Stimulated activated CD8-positive, alpha-beta memory T cell treated with anti-CD3 and anti-CD28 coated beads, Interleukin-12 subunit alpha, Interleukin-12 subunit beta, amount 100 ng/mL, for 24 hours (primary cell): ENCODE data around the gene TBC1D2B.
A peak's percentile ranks its signal among the peaks of the same experiment; 100 is the strongest.
"Not testable (repeated sequence)": the region's sequence is repeated elsewhere in the genome, so short reads cannot be mapped to it uniquely, and the experiment has no call there.

Experiments
- DNase-seq: peaks from one replicate; pipeline ENCODE4 v3.0.0-alpha.2; 2020; ENCODE audit errors: extremely low read depth

TBC1D2B gene

GRCh38 chr15:78003539-78004008 is 73.9 kb downstream of the TBC1D2B start:
- DNase-seq, result no peak

GRCh38 chr15:78002996-78003395 is 74.5 kb downstream of the TBC1D2B start:
- no peak for DNase-seq

DNA sequence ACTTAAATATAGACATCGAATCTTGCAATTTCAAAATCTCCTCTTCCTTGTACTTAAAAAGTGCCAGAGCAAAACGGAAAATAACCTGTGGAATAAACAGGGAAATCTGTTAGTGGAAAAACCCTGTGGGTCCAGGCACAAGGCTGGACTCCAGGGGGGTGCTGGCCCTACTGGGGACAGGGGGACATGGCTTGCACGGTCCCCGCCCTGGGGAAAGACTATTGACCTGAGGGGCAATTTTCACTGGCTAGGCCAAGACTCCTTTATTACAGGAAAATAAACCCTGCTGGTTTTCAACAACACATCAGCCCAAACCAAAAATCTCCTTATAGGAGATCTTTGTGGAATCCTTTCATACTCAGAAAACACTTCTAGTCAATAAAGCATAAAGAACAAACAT is 75.9 kb downstream of the TBC1D2B start:
- no peak for DNase-seq

GRCh38 chr15:78000927-78001249 is 76.6 kb downstream of the TBC1D2B start:
- no peak for DNase-seq

GRCh38 chr15:78000091-78000926 is 77.2 kb downstream of the TBC1D2B start:
- peak; percentile 39 for DNase-seq

- no peak for DNase-seq
Observed at GRCh38 chr15:77999486-77999885, 78.0 kb downstream of the TBC1D2B start.

GRCh38 chr15:77998592-77998991 is 78.9 kb downstream of the TBC1D2B start:
- no peak for DNase-seq

DNA sequence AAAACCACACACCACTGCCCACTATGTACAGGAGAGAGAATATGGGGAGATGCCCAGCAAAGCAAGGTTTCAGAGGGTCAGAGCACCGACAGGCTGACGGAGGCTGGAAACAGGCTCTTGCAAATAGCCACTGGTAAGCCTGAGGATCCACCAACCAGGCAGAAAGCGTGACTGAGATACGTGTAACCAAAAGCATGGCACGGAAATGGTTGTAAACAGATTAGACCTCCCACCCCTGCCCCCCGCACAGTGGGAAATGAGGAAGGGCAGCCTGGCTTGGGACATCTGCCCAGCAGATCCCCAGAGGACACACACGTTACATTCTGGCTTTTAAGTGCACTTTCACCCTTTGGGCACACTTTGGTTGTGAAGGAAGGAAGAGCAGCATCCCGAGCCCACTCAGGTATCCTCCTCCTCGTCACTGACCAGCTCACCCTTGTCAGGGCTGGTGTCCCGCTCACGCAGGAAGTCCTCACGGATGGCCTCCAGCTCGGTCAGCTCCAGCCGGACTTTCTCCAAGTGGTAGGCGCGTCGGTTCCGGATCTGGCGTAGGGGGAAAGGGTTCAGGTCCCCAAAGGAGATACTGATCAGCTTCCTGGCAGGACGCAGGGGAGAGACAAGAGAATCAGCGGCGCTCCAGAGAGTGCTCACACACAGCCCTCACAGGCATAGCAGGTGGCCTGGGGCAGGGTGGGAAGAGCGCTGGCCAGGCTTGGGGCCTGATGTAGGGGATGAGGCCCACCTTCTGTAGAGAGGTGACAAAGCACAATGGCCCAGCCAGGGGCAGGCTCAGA is 79.6 kb downstream of the TBC1D2B start:
- not testable (repeated sequence) for DNase-seq

DNA sequence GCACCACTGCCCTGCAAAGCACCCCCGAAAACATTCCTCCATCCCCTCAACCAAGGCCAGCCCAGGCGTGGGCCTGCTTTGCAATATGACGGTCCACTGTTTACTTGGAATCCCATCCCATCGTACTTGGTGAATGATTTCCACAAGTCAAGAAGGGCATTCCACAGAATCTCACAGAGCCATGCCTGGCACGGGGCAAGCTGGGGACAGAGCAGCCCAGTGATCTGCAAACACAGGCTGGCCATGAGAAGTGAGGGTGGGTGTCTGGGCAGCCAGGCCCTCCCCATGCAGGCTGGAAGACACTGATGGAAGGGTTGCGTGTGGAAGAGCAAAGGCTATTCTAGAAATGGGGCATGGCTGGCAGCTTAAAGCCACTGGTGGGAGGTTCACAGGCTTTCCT is 80.3 kb downstream of the TBC1D2B start:
- DNase-seq, result not testable (repeated sequence)

- DNase-seq, result not testable (repeated sequence)
Observed at GRCh38 chr15:77996713-77997171, 80.8 kb downstream of the TBC1D2B start.

DNA sequence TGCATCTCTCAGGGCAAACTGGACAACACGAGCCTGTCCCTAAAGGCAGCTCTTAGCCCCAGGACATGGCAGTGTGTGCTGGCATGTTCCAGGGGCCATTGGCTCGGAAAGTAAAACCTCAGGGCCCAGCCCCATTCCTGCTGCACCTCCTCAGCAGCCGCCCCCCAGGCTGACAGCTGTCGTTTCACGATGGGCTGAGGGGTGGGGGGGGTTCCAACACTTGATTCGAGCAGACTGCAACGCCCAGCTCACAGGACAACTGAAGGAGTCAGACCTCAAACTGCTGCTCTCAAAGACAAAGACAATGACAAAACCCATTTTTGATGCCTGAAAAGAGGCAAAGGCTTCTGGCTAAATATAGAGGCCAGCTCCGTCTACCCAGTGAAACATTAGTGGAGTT is 81.3 kb downstream of the TBC1D2B start:
- not testable (repeated sequence) for DNase-seq

GRCh38 chr15:77995537-77995918 is 82.0 kb downstream of the TBC1D2B start:
- DNase-seq, result not testable (repeated sequence)

- not testable (repeated sequence) for DNase-seq
Observed at GRCh38 chr15:77994893-77995536, 82.5 kb downstream of the TBC1D2B start.

GRCh38 chr15:77993970-77994693 is 83.4 kb downstream of the TBC1D2B start:
- not testable (repeated sequence) for DNase-seq

DNA sequence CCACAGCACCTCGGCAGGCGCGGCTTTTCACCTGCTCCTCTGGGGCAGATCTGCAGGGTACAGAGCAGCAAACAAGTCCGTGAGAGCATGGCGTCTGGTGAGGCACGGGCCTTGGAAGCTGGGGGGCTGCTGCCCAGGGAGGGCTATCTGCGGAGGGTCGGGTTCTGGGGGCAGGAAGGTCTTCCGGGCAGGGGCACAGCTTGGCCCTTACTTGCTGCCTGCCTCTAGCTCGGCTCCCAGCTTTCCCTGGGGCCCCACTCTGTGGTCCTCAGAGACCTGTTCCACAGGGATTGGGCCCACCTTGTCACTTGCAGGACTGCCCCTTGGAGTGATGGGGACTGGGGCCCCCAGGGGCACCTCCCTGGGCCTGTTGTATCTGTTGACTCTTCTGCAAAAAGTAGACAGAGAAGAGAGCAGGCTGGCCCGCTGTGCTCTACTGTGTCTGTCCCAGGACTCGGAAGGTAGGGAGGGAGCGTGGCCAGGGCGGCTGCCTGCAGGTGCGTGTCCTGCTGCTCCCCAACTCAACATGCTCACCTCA is 84.1 kb downstream of the TBC1D2B start:
- DNase-seq, result no peak

DNA sequence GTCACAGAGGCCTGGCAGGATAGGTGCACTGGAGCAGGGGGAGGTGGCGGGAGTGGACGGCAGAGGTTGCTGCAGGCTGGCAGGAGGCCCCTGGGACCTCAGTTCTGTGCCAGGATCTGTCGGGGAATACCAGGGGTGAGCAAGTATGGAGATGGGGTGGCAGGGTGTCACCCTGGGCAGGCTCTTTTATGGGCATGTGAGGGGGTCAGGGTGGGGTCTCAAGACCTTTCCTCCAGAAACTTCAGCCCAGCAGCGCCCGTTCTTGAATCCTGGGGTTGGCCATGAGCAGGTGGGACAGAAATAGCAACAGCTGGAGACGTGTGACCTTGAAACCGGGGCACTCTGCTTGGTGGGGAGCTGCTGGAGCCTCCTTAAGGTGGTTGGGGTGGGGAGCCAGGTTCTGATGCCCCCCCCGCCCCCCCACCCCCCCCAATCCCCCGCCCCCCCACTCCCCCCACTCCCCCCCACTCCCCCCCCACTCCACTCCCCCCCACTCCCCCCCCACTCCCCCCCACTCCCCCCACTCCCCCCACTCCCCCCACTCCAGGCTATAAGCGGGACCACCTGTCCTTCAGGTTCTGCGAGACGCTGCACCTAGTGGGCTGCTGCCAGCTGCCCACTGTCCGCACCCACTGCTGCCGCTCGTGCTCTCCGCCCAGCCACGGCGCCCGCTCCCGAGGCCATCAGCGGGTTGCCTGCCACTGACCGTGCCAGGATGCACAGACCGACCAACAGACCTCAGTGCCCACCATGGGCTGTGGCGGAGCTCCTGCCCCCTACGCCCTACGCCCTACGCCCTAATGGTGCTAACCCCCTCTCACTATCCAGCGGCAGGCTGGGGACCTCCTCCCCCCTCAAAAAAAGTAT is 84.9 kb downstream of the TBC1D2B start:
- no peak for DNase-seq

DNA sequence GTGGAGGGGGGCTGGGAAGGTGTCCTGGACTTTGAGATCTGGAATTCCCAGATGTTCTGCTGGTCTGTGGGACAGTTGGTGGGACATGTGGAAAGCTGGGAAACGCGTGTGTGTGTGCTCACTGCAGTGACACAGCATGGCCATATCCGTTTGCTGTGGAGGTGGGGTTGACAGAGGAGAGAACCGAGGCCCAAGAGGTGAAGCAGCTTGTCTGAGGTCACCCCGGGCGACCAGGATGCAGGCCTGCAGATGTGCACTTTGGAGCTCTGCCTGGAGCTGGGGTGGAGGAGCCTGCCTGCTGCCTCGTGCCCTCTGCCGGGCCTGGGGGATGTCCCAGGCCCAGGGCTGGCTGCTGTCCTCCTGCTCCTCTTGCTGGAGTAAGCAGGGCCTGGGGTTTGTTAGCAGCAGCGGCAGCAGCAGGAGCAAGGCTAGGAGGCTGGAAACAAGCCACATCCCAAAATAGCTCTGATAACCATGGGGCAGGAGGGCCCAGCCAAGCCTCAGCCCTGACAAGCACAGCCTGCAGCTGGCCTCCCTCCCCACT is 85.8 kb downstream of the TBC1D2B start:
- DNase-seq, result not testable (repeated sequence)

GRCh38 chr15:77991029-77991406 is 86.5 kb downstream of the TBC1D2B start:
- DNase-seq, result no peak

GRCh38 chr15:77989296-77990143 is 88.0 kb downstream of the TBC1D2B start:
- DNase-seq, result no peak
